ENCODE results near the gene HTRA1.

HTRA1 gene

GRCh38 chr10:122477436-122477835, 16.1 kb downstream of the HTRA1 start:
- Histone ChIP-seq H4K12ac (ENCODE audit: low read depth, low read length) (no peak overlapping the region), H3K79me2 (ENCODE audit: control insufficient read depth, insufficient read depth, low read length, poor library complexity) (no peaks in the 10 kb centered on the region), H2AK5ac (ENCODE audit: low read length) (peak overlapping the region; percentile 24), H2AFZ (ENCODE audit: insufficient read depth, low read length, poor library complexity) (no peak overlapping the region), H2BK120ac (ENCODE audit: insufficient read depth, low read length, poor library complexity) (peak overlapping the region; percentile 56), H2BK12ac (ENCODE audit: low read length) (peak overlapping the region; percentile 74), H3K4me3 (ENCODE audit: low read depth, low read length) (no peak overlapping the region), H4K91ac (ENCODE audit: low read depth, low read length) (peak overlapping the region; percentile 53), H3K4me2 (ENCODE audit: low read length) (no peak overlapping the region), H3K9me3 (ENCODE audit: insufficient read depth, low read depth, low read length) (peaks cover 4% of the 10 kb centered on the region), H3K27me3 (ENCODE audit: insufficient read depth, low read length) (no peaks in the 10 kb centered on the region), H3K27ac (ENCODE audit: low read depth, low read length) (peak overlapping the region; percentile 3), H3K18ac (ENCODE audit: low read length) (no peak overlapping the region), H2BK5ac (ENCODE audit: low read depth, low read length, poor library complexity) (no peak overlapping the region), H3K36me3 (ENCODE audit: control insufficient read depth in 1 of 2, insufficient read depth in 2 of 2, low read length in 2 of 2) (peaks cover 0 to 3% of the 10 kb centered on the region in 2 experiments), H3K23ac (ENCODE audit: low read length) (no peak overlapping the region), H3K9ac (ENCODE audit: low read length) (no peak overlapping the region), H3K14ac (ENCODE audit: low read length) (peak overlapping the region; percentile 18), H3K79me1 (ENCODE audit: low read length) (peaks cover 29% of the 10 kb centered on the region), H3K4ac (ENCODE audit: low read depth, low read length) (peak overlapping the region; percentile 27), H3K4me1 (ENCODE audit: control insufficient read depth in 1 of 2, insufficient read depth in 2 of 2, low read length in 2 of 2) (peaks cover 23 to 34% of the 10 kb centered on the region in 2 experiments), H4K8ac (ENCODE audit: low read depth, low read length) (no peak overlapping the region)
- WGBS (ENCODE audit: extremely low coverage, insufficient coverage, insufficient read length): no CpG with 5 or more reads among the region's 5 CpGs
- DNase-seq: no peak

GRCh38 chr10:122478971-122479370, 17.6 kb downstream of the HTRA1 start:
- Histone ChIP-seq H2BK5ac (ENCODE audit: low read depth, low read length, poor library complexity) (no peak overlapping the region), H3K79me1 (ENCODE audit: low read length) (peaks cover 29% of the 10 kb centered on the region), H2BK12ac (ENCODE audit: low read length) (peak overlapping the region; percentile 88), H3K4ac (ENCODE audit: low read depth, low read length) (peak overlapping the region; percentile 64), H3K27me3 (ENCODE audit: insufficient read depth, low read length) (no peaks in the 10 kb centered on the region), H3K18ac (ENCODE audit: low read length) (peak overlapping the region; percentile 47), H2AK5ac (ENCODE audit: low read length) (no peak overlapping the region), H4K8ac (ENCODE audit: low read depth, low read length) (peak overlapping the region; percentile 52), H3K4me2 (ENCODE audit: low read length) (no peak overlapping the region), H3K4me3 (ENCODE audit: low read depth, low read length) (no peak overlapping the region), H3K9me3 (ENCODE audit: insufficient read depth, low read depth, low read length) (peaks cover 4% of the 10 kb centered on the region), H4K91ac (ENCODE audit: low read depth, low read length) (peak overlapping the region; percentile 75), H3K27ac (ENCODE audit: low read depth, low read length) (no peak overlapping the region), H3K36me3 (ENCODE audit: control insufficient read depth in 1 of 2, insufficient read depth in 2 of 2, low read length in 2 of 2) (peaks cover 0 to 3% of the 10 kb centered on the region in 2 experiments), H2BK120ac (ENCODE audit: insufficient read depth, low read length, poor library complexity) (peak overlapping the region; percentile 80), H3K79me2 (ENCODE audit: control insufficient read depth, insufficient read depth, low read length, poor library complexity) (no peaks in the 10 kb centered on the region), H2AFZ (ENCODE audit: insufficient read depth, low read length, poor library complexity) (no peak overlapping the region), H4K12ac (ENCODE audit: low read depth, low read length) (no peak overlapping the region), H3K23ac (ENCODE audit: low read length) (no peak overlapping the region), H3K4me1 (ENCODE audit: control insufficient read depth in 1 of 2, insufficient read depth in 2 of 2, low read length in 2 of 2) (peaks cover 21 to 32% of the 10 kb centered on the region in 2 experiments), H3K14ac (ENCODE audit: low read length) (no peak overlapping the region), H3K9ac (ENCODE audit: low read length) (no peak overlapping the region)
- no peak for DNase-seq
- WGBS (ENCODE audit: extremely low coverage, insufficient coverage, insufficient read length): no CpG with 5 or more reads among the region's 7 CpGs

GRCh38 chr10:122480146-122480833, 18.9 kb downstream of the HTRA1 start:
- no peak overlapping the region for H3K4me2 ChIP-seq (ENCODE audit: low read length)
- H3K18ac ChIP-seq (ENCODE audit: low read length): peak overlapping the region; percentile 21
- H4K12ac ChIP-seq (ENCODE audit: low read depth, low read length): no peak overlapping the region
- no peak overlapping the region for H3K27ac ChIP-seq (ENCODE audit: low read depth, low read length)
- no peak overlapping the region for H4K8ac ChIP-seq (ENCODE audit: low read depth, low read length)
- no peak overlapping the region for H2BK120ac ChIP-seq (ENCODE audit: insufficient read depth, low read length, poor library complexity)
- DNase-seq: no peak
- WGBS (ENCODE audit: extremely low coverage, insufficient coverage, insufficient read length): no CpG with 5 or more reads among the region's 10 CpGs
- H3K14ac ChIP-seq (ENCODE audit: low read length): no peak overlapping the region
- H2BK12ac ChIP-seq (ENCODE audit: low read length): peak overlapping the region; percentile 1
- peaks cover 25 to 31% of the 10 kb centered on the region in 2 experiments for H3K4me1 ChIP-seq (ENCODE audit: control insufficient read depth in 1 of 2, insufficient read depth in 2 of 2, low read length in 2 of 2)
- peak overlapping the region; percentile 34 for H2AK5ac ChIP-seq (ENCODE audit: low read length)
- no peak overlapping the region for H2BK5ac ChIP-seq (ENCODE audit: low read depth, low read length, poor library complexity)
- H3K23ac ChIP-seq (ENCODE audit: low read length): no peak overlapping the region
- no peak overlapping the region for H4K91ac ChIP-seq (ENCODE audit: low read depth, low read length)
- H3K4ac ChIP-seq (ENCODE audit: low read depth, low read length): no peak overlapping the region
- H3K27me3 ChIP-seq (ENCODE audit: insufficient read depth, low read length): no peaks in the 10 kb centered on the region
- H3K79me1 ChIP-seq (ENCODE audit: low read length): peaks cover 28% of the 10 kb centered on the region
- H3K9me3 ChIP-seq (ENCODE audit: insufficient read depth, low read depth, low read length): peaks cover 4% of the 10 kb centered on the region
- H3K9ac ChIP-seq (ENCODE audit: low read length): no peak overlapping the region
- H3K36me3 ChIP-seq (ENCODE audit: control insufficient read depth in 1 of 2, insufficient read depth in 2 of 2, low read length in 2 of 2): peaks cover 0 to 3% of the 10 kb centered on the region in 2 experiments
- no peak overlapping the region for H3K4me3 ChIP-seq (ENCODE audit: low read depth, low read length)
- no peak overlapping the region for H2AFZ ChIP-seq (ENCODE audit: insufficient read depth, low read length, poor library complexity)
- no peaks in the 10 kb centered on the region for H3K79me2 ChIP-seq (ENCODE audit: control insufficient read depth, insufficient read depth, low read length, poor library complexity)

GRCh38 chr10:122481296-122482056, 20.1 kb downstream of the HTRA1 start:
- H3K27me3 ChIP-seq (ENCODE audit: insufficient read depth, low read length): no peaks in the 10 kb centered on the region
- peaks cover 24 to 30% of the 10 kb centered on the region in 2 experiments for H3K4me1 ChIP-seq (ENCODE audit: control insufficient read depth in 1 of 2, insufficient read depth in 2 of 2, low read length in 2 of 2)
- no peak overlapping the region for H4K8ac ChIP-seq (ENCODE audit: low read depth, low read length)
- H3K9ac ChIP-seq (ENCODE audit: low read length): no peak overlapping the region
- H2BK5ac ChIP-seq (ENCODE audit: low read depth, low read length, poor library complexity): no peak overlapping the region
- peaks cover 0 to 3% of the 10 kb centered on the region in 2 experiments for H3K36me3 ChIP-seq (ENCODE audit: control insufficient read depth in 1 of 2, insufficient read depth in 2 of 2, low read length in 2 of 2)
- no peak overlapping the region for H3K23ac ChIP-seq (ENCODE audit: low read length)
- H3K4ac ChIP-seq (ENCODE audit: low read depth, low read length): no peak overlapping the region
- no peaks in the 10 kb centered on the region for H3K79me2 ChIP-seq (ENCODE audit: control insufficient read depth, insufficient read depth, low read length, poor library complexity)
- DNase-seq: no peak
- no peak overlapping the region for H2AFZ ChIP-seq (ENCODE audit: insufficient read depth, low read length, poor library complexity)
- H3K27ac ChIP-seq (ENCODE audit: low read depth, low read length): no peak overlapping the region
- no peak overlapping the region for H4K12ac ChIP-seq (ENCODE audit: low read depth, low read length)
- H4K91ac ChIP-seq (ENCODE audit: low read depth, low read length): no peak overlapping the region
- no CpG with 5 or more reads among the region's 6 CpGs for WGBS (ENCODE audit: extremely low coverage, insufficient coverage, insufficient read length)
- H2BK120ac ChIP-seq (ENCODE audit: insufficient read depth, low read length, poor library complexity): no peak overlapping the region
- H2BK12ac ChIP-seq (ENCODE audit: low read length): no peak overlapping the region
- H3K14ac ChIP-seq (ENCODE audit: low read length): no peak overlapping the region
- peaks cover 27% of the 10 kb centered on the region for H3K79me1 ChIP-seq (ENCODE audit: low read length)
- peaks cover 4% of the 10 kb centered on the region for H3K9me3 ChIP-seq (ENCODE audit: insufficient read depth, low read depth, low read length)
- no peak overlapping the region for H3K18ac ChIP-seq (ENCODE audit: low read length)
- no peak overlapping the region for H2AK5ac ChIP-seq (ENCODE audit: low read length)
- H3K4me2 ChIP-seq (ENCODE audit: low read length): no peak overlapping the region
- H3K4me3 ChIP-seq (ENCODE audit: low read depth, low read length): no peak overlapping the region

Measured in trophoblast cell (in vitro differentiated cells and primary cell).